ENCODE data around the gene DRC1. TPM values are rescaled to one million over a fixed set of nuclear protein-coding genes. Genes with fewer than 3 reads are reported as not detected.

The DRC1 gene
- total RNA-seq, 3 donors from 2014 or later (not counting 1 experiment from before 2014, with no cell fraction given): not detected

DNA sequence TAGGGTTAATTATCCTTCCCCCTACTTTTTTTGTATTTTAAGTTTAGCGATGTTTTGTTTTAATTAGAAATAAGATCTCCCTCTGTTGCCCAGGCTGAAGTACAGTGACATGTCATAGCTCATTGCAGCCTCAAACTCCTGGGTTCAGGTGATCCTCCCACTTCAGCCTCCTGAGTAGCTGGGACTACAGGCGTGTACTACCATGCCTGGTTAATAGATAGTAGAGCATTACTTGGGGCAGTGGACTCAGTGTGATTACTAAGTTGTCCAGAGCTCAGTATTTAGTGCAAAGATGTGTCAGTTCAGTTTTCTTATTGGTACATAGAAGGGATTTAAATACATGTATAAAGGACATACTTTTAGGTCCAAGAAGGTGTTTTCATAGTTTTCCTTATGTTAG is 45.6 kb upstream of the DRC1 start:
- H3K36me3 ChIP-seq (ENCODE audit: control insufficient read depth, insufficient read depth, low read length): no peaks in the 10 kb centered on the region
- no peak overlapping the region for H3K27ac ChIP-seq (ENCODE audit: low read length)
- H3K36me3 Mint-ChIP-seq: no peaks in the 10 kb centered on the region
- ATAC-seq (no peak), DNase-seq (no peak)
- H3K27ac Mint-ChIP-seq: no peak overlapping the region
- TF ChIP-seq, protein P1, sequence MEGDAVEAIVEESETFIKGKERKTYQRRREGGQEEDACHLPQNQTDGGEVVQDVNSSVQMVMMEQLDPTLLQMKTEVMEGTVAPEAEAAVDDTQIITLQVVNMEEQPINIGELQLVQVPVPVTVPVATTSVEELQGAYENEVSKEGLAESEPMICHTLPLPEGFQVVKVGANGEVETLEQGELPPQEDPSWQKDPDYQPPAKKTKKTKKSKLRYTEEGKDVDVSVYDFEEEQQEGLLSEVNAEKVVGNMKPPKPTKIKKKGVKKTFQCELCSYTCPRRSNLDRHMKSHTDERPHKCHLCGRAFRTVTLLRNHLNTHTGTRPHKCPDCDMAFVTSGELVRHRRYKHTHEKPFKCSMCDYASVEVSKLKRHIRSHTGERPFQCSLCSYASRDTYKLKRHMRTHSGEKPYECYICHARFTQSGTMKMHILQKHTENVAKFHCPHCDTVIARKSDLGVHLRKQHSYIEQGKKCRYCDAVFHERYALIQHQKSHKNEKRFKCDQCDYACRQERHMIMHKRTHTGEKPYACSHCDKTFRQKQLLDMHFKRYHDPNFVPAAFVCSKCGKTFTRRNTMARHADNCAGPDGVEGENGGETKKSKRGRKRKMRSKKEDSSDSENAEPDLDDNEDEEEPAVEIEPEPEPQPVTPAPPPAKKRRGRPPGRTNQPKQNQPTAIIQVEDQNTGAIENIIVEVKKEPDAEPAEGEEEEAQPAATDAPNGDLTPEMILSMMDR (IDR thresholded peaks at IDR 0.05): no peak
- intact Hi-C loops (cut with micrococcal nuclease): no loop called here
- 88% methylated on average over 1 of the region's 2 CpGs for WGBS (ENCODE audit: insufficient coverage)
- H3K4me3 Mint-ChIP-seq: no peak overlapping the region
- no peaks in the 10 kb centered on the region for H3K9me3 ChIP-seq (ENCODE audit: control insufficient read depth, insufficient read depth, low read length)
- H3K9me3 Mint-ChIP-seq: no peaks in the 10 kb centered on the region
- no peaks in the 10 kb centered on the region for H3K4me1 ChIP-seq (ENCODE audit: control insufficient read depth, insufficient read depth, low read length)
- no peaks in the 10 kb centered on the region for H3K27me3 Mint-ChIP-seq (ENCODE audit: low read depth in 2 of 2)
- H3K4me1 Mint-ChIP-seq: peaks cover 43 to 64% of the 10 kb centered on the region in 2 donors
- no peaks in the 10 kb centered on the region for H3K27me3 ChIP-seq (ENCODE audit: control insufficient read depth, insufficient read depth, low read length)
- H3K4me3 ChIP-seq (ENCODE audit: low read length): no peak overlapping the region

DNA sequence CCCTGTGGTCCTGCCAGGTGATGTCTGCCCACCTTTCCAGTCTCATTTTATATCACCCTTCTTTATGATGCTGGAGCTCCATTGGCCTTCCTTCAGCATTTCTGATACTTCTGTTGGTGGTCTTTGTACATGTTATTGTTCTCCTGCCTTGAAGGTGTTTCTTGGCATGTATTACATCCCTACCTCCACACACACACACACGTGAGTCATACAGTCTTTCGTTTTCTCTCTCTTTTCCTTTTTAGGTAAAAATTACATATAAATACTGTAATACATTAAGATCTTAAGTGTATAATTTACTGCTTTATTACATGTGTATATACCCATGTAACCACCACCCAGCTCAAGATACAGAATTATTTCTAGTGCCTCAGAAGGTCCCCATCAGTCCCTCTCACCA is 44.9 kb upstream of the DRC1 start:
- no peak for ATAC-seq
- no peaks in the 10 kb centered on the region for H3K36me3 ChIP-seq (ENCODE audit: control insufficient read depth, insufficient read depth, low read length)
- TF ChIP-seq, protein P1 (IDR thresholded peaks at IDR 0.05): no peak
- WGBS (ENCODE audit: insufficient coverage): no CpG with 5 or more reads among the region's 2 CpGs
- no peaks in the 10 kb centered on the region for H3K27me3 ChIP-seq (ENCODE audit: control insufficient read depth, insufficient read depth, low read length)
- H3K4me3 Mint-ChIP-seq: no peak overlapping the region
- intact Hi-C loops (cut with micrococcal nuclease): no loop called here
- DNase-seq: no peak
- H3K4me1 ChIP-seq (ENCODE audit: control insufficient read depth, insufficient read depth, low read length): no peaks in the 10 kb centered on the region
- no peak overlapping the region for H3K4me3 ChIP-seq (ENCODE audit: low read length)
- no peaks in the 10 kb centered on the region for H3K9me3 Mint-ChIP-seq
- H3K27ac Mint-ChIP-seq: no peak overlapping the region
- peaks cover 43 to 59% of the 10 kb centered on the region in 2 donors for H3K4me1 Mint-ChIP-seq
- H3K27me3 Mint-ChIP-seq (ENCODE audit: low read depth in 2 of 2): no peaks in the 10 kb centered on the region
- no peaks in the 10 kb centered on the region for H3K36me3 Mint-ChIP-seq
- no peaks in the 10 kb centered on the region for H3K9me3 ChIP-seq (ENCODE audit: control insufficient read depth, insufficient read depth, low read length)
- H3K27ac ChIP-seq (ENCODE audit: low read length): no peak overlapping the region

DNA sequence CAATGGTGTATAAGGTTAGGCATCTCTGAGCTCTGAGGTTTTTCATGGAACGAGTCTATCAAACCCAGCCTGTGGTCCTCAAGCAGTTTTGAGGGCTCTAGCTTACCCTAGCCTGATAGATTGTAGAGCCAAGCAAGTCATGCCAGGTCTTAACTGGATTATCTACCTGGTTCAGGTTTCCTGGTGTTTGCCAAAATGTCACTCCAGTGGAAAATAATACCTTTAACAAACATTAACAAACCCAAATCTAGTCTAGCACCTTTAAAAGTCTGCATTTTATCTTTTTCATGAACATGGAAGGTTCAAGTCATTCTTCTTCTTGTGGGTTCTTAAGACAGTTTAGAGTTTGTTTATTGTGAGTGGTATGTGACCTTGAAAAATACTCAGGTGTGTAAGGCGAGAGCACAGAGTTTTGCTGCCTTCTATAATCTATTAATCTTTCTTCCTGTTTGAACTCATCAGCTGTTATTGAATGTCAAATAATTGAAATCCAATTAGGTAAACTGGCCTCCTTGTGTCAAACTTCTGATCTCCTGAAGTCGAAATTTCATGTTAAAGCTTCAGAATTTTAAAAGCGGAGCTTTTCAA is 41.7 kb upstream of the DRC1 start:
- Histone ChIP-seq H3K36me3 (ENCODE audit: control insufficient read depth, insufficient read depth, low read length) (no peaks in the 10 kb centered on the region), H3K4me3 (ENCODE audit: low read length) (no peak overlapping the region), H3K4me1 (ENCODE audit: control insufficient read depth, insufficient read depth, low read length) (no peaks in the 10 kb centered on the region), H3K27me3 (ENCODE audit: control insufficient read depth, insufficient read depth, low read length) (no peaks in the 10 kb centered on the region), H3K9me3 (ENCODE audit: control insufficient read depth, insufficient read depth, low read length) (no peaks in the 10 kb centered on the region), H3K27ac (ENCODE audit: low read length) (no peak overlapping the region)
- Mint-ChIP-seq H3K36me3 (no peaks in the 10 kb centered on the region), H3K9me3 (no peaks in the 10 kb centered on the region), H3K4me1 (peaks cover 37 to 57% of the 10 kb centered on the region in 2 donors), H3K4me3 (no peak overlapping the region), H3K27me3 (ENCODE audit: low read depth in 2 of 2) (no peaks in the 10 kb centered on the region), H3K27ac (peak overlapping the region in 1 of 2 donors; percentile 11)
- TF ChIP-seq, protein P1 (IDR thresholded peaks at IDR 0.05): no peak
- DNase-seq: no peak
- 93% methylated on average over 3 of the region's 4 CpGs for WGBS (ENCODE audit: insufficient coverage)
- intact Hi-C loops (cut with micrococcal nuclease): no loop called here
- ATAC-seq: no peak

DNA sequence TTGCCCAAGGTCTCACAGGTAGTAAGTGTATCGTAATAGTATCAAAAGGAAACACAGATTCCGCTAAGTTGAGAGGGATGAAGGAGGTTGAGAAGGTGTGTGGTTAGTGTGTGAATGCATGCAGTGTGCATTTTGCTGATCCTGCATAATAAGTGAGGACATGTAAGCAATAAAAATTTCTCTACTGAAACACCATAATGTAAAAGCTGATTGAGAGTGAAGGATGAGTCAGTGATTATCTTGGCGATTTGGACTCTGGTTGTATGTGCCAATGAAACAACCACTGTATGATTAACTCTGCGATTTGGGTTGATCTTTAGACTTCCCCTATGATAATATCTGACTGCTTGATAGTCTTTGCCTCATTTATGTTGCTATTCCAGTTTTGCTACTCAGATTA is 38.4 kb upstream of the DRC1 start:
- H3K27me3 Mint-ChIP-seq (ENCODE audit: low read depth in 2 of 2): no peaks in the 10 kb centered on the region
- TF ChIP-seq, protein P1 (IDR thresholded peaks at IDR 0.05): no peak
- ATAC-seq (peak; percentile 32 to 70 (median 50)), DNase-seq (no peak)
- H3K9me3 ChIP-seq (ENCODE audit: control insufficient read depth, insufficient read depth, low read length): no peaks in the 10 kb centered on the region
- WGBS (ENCODE audit: insufficient coverage): 74% methylated on average over 2 of the region's 4 CpGs
- H3K36me3 Mint-ChIP-seq: no peaks in the 10 kb centered on the region
- H3K4me1 ChIP-seq (ENCODE audit: control insufficient read depth, insufficient read depth, low read length): no peaks in the 10 kb centered on the region
- no peak overlapping the region for H3K27ac ChIP-seq (ENCODE audit: low read length)
- peaks cover 31 to 37% of the 10 kb centered on the region in 2 donors for H3K4me1 Mint-ChIP-seq
- H3K9me3 Mint-ChIP-seq: no peaks in the 10 kb centered on the region
- H3K4me3 ChIP-seq (ENCODE audit: low read length): no peak overlapping the region
- no peaks in the 10 kb centered on the region for H3K27me3 ChIP-seq (ENCODE audit: control insufficient read depth, insufficient read depth, low read length)
- H3K27ac Mint-ChIP-seq: peak overlapping the region in 1 of 2 donors; percentile 17
- intact Hi-C loops (cut with micrococcal nuclease): no loop called here
- H3K4me3 Mint-ChIP-seq: no peak overlapping the region
- peaks cover 20% of the 10 kb centered on the region for H3K36me3 ChIP-seq (ENCODE audit: control insufficient read depth, insufficient read depth, low read length)
